Hematopoietic multipotent progenitor cell (in vitro differentiated cells): ENCODE measurements around the gene C1orf35. TPM values are rescaled to one million over a fixed set of nuclear protein-coding genes. Genes with fewer than 3 reads are reported as not detected.

ENCODE experiments used
- DNase-seq, 3 donors: peaks; one replicate each; pipeline ENCODE4 v3.0.0-alpha.2; 2011 to 2015; ENCODE audit warnings: low read depth in 2 of 3, low spot score in 2 of 3
- total RNA-seq: library from RNA; depleted of rRNA; stranded (reverse); fragments of >200 nt; gene quantifications from one replicate; pipeline ENCODE4 v1.2.3, GENCODE V29; 2012

C1orf35 gene
- total RNA-seq, 1 donor, result 18.6 TPM

- no peak for DNase-seq
Measured at GRCh38 chr1:228095938-228096337, 7.2 kb downstream of the C1orf35 start.

GRCh38 chr1:228095161-228095560 lies 8.0 kb downstream of the C1orf35 start:
- DNase-seq, result no peak

DNA sequence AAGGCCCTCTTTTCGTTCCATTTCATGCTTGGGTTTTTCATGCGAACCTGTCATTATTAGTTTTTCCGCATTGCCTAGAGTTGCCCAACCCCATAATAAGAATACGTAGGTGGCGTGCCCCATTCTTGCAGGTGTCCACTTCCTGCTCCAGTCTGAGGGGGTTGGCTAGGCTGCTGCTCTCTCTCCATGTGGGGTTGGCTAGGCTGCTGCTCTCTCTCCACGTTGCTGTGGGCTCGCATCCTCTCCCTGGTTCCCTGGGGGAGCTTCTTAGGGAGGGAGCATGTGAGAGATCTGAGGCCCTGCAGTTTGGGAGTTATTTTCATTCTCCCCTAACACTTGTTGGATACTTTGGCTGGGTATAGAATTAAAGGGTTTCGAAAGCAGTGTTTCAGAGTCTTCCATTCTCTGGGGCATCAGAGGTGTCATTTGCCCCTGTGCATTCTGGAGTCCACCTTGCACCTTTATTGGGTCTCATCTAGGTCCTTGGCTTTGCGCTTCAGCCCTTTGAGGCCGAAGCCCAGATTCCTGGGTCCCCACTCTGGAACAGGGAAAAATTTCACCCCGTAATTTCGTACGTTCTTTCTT lies 8.6 kb downstream of the C1orf35 start:
- DNase-seq, result no peak

DNA sequence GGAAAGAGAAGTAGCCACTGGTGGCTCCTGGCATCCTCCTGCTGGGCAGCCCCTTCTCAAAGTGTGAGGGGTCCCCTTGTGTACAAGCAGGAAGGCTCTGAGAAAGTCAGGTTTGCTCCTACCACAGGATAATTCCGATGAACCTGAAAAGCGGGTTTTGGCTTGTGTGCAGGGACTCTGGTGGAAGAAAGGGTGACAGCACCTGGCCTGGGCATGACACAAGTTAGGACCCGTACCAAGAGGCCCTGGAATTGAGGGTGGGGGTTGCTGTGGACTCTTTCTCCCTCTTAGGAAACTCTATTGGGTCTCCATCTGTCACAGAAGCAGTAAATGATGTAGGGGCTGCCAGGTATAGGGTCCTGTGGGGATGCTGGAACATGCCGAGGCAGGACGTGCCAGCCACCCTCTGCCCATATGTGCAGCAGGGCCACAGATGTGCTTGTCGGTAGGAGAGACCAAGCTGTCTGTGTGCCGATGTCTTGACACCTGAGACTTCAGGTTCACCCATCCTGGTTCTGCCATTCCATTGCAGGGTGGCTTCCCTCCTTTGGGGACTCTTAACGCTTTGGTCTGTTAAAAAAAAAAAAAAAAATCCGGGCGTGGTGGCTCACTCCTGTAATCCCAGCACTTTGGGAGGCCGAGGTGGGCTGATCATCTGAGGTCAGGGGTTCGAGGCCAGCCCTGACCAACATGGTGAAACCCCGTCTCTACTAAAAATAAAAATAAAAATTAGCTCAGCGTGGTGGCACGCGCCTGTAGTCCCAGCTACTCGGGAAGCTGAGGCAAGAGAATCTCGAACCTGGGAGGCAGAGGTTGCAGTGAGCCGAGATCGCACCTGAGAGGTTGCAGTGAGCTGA lies 9.8 kb downstream of the C1orf35 start:
- no peak for DNase-seq

- no peak for DNase-seq
Measured at GRCh38 chr1:228092342-228093049, 10.6 kb downstream of the C1orf35 start.

- DNase-seq, result no peak
Measured at GRCh38 chr1:228091084-228091483, 12.0 kb downstream of the C1orf35 start.

- no peak for DNase-seq
Measured at GRCh38 chr1:228090613-228091081, 12.5 kb downstream of the C1orf35 start.

DNA sequence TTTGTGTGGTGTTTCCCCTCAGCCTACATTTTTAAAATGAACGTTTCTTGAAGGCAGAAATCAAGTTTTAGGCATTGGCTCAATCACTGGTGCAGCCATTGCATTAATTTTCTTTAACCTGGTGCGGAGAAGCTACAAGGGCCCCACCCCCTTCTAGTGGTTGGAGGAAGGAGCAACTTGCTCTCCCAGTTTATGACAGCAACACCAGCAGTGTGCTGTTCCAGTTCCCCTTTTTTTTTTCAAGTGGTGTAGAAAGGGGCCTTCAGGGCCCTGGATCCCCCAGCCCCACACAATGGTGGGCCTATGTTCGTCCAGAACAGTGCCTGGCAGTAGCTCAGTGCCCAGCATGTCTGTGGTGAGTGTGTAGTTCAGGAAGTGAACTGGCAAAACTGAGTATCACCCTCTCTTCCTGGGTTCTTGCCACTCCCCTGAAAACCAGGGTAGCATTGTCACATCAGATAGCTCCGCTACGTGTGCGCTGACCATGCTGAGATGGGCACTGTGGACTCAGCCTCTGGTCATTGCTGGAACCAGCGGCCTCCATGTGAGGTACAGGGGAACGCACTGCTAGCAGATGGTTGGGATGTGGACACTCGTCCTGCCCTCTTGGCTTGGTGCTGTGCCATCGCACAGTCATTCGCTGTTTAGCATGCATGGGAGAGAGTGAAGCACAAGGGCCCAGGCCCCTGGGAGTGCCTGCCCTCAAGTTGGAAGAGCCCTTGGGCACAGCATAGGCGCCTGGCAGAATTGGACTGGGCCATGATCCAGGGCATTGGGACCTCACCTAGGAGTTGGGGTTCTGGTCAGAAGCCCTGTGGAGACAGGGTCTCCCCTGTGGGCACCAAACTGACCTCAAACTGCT lies 13.4 kb downstream of the C1orf35 start:
- DNase-seq, result peak in 1 of 3 donors; percentile 69

- no peak for DNase-seq
Measured at GRCh38 chr1:228088586-228089498, 14.3 kb downstream of the C1orf35 start.

- peak in 2 of 3 donors; percentile 59 to 68 for DNase-seq
Measured at GRCh38 chr1:228087771-228088251, 15.3 kb downstream of the C1orf35 start.

DNA sequence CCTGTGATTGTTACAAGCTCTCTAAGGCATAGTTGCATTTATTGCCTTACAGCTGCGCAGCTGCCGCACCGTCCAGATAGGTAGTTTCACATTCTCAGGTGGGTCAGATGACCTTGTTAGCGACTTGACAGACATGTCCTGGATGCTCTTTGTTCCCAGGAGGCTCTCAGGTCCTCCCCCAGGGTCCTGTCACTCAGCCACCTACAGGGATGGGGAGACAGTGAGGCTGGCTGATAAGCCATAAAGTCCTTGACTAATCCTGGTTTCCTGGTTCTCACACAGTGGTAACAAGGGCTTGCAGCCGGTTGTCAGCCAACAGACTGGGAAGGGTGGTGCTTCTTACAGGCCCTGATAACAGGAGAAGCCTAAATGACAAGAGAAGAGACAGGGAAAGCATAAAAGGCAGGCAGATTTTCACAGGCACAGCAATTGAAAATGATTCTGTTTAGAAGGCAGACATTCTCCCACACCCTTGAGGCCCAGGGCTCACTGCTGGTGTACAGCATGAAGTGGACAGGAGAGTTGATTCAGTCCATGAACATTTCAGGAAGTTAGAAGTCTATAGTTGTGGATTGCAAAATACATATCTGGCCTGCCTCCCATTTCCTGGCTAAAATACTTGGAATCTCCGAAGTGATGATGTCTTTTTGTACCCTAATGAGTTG lies 17.7 kb downstream of the C1orf35 start:
- DNase-seq, result no peak

- DNase-seq, result no peak
Measured at GRCh38 chr1:228084797-228085196, 18.3 kb downstream of the C1orf35 start.

GRCh38 chr1:228084325-228084724 lies 18.8 kb downstream of the C1orf35 start:
- peak in 1 of 3 donors; percentile 39 for DNase-seq

GRCh38 chr1:228083871-228084278 lies 19.2 kb downstream of the C1orf35 start:
- no peak for DNase-seq

- no peak for DNase-seq
Measured at GRCh38 chr1:228082918-228083870, 19.9 kb downstream of the C1orf35 start.

DNA sequence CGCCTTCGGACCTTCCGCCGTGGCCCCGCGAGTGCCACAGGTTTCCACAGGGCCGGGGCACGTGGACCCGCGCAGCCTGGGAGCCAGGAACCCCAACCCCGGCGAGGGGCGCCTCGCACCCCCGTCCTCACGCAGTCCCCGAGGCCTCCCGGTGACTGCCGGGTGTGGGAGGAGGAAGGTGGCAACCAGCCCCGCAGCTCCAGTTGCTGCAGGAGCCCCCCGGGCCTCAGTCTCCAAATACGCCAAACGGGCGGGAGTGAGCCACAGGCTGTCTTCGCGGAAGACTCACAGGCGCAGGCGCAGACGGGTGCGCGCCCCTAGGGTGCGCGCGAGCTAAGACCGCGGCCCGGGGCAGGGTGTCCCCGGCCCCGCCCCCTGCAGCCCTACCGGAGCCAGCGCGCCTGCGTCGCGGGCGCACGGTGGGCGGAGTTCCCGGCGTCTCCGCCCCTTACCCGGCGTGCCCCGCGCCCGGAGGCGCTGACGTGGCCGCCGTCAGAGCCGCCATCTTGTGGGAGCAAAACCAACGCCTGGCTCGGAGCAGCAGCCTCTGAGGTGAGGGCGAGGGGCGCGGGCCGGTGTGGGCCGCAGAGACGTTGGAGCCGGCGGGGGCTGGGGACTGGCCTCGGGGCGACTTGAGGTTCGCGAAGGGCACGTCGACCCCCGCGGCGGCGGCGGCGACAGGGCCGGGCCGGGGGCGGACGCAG lies 20.8 kb downstream of the C1orf35 start, which contains the start of gene ARF1:
ARF1 (plus strand) TSS at position 495 of the 704 bp plus-strand sequence. CDS start 14,407 bp downstream, outside the sequence.
- DNase-seq, result peak; percentile 93 to 97 (median 96)
